Activated CD4-positive, alpha-beta T cell treated with anti-CD3 and anti-CD28 coated beads, Interleukin-2, amount 50 U/mL, for 1 hour (primary cell): ENCODE data around the gene TFPI.
"Not testable (repeated sequence)": the region's sequence is repeated elsewhere in the genome, so short reads cannot be mapped to it uniquely, and the experiment has no call there.

Experiments used
- DNase-seq: peaks from one replicate; pipeline ENCODE4 v3.0.0-alpha.2; 2020

Gene TFPI

GRCh38 chr2:187527262-187527661 lies 27.0 kb downstream of the TFPI start:
- no peak for DNase-seq

DNA sequence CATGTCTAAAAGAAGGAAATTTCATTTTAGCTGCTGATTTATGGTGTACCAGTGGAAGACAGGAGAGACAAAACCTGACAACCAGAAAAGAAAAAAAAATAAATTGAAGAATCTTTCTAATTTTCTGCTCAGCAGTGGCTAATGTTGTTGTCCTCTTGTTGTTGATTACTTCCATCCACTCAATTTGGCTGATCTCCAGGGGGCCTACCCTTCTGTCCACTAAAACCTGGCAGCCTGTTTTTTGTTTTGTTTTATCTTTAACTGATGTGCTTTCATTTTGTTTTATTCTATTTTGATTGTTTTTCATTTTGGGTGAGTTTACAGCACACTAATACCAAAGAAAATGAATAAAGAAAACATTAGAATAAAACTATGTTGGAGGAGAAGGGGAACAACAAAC lies 27.4 kb downstream of the TFPI start:
- DNase-seq, result no peak

DNA sequence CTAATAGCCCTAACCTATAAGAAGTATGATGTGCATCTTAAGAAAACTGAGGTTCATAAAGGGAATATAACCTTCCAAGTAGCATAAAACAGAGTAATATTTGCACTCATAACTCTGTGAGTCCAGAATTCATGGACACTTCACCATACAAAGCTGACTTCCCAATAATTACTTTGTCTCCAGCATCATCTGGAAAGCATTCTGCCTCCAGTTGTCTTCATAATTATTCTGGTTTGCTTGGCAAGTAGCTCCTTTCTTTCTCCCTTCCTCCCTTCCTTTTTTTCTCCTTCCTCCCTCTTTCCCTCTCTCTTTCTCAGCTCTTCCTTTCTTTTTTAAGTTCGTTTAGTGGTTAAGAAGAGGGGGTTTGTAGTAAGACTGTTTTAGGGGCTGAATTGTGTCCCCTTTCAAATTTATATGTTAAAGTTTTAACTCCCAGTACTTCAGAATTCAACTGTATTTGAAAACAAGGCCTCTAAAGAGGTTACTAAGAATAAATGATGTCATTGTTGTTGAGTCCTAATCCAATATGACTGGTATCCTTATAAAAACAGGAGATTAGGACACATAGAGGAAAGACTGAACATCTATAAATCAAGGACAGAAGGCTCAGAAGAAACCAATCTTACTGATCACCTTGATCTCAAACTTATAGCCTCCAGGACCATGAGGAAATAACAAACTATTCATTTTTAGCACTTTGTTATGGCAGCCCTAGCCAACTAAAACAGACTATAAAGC lies 28.9 kb downstream of the TFPI start:
- DNase-seq, result no peak

DNA sequence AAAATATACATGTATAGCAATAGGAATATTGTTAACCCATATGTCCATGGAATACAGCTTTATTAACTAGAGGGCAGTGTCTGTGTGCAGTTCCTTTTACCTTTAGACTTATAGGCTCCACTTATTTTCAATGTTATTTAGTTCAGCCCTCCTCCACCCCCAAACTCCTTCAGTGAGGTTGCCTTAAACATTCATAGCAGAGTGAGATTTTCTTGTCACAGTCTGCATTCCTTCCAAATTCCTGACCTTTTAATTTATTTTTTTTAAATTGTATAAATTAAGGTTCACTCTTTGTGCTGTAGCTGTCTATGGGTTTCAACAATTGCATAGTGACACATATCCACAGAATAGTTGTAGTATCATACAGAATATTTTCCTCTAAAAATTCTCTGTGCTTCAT lies 30.9 kb downstream of the TFPI start:
- no peak for DNase-seq

- no peak for DNase-seq
Measured at GRCh38 chr2:187520121-187520624, 34.1 kb downstream of the TFPI start.

DNA sequence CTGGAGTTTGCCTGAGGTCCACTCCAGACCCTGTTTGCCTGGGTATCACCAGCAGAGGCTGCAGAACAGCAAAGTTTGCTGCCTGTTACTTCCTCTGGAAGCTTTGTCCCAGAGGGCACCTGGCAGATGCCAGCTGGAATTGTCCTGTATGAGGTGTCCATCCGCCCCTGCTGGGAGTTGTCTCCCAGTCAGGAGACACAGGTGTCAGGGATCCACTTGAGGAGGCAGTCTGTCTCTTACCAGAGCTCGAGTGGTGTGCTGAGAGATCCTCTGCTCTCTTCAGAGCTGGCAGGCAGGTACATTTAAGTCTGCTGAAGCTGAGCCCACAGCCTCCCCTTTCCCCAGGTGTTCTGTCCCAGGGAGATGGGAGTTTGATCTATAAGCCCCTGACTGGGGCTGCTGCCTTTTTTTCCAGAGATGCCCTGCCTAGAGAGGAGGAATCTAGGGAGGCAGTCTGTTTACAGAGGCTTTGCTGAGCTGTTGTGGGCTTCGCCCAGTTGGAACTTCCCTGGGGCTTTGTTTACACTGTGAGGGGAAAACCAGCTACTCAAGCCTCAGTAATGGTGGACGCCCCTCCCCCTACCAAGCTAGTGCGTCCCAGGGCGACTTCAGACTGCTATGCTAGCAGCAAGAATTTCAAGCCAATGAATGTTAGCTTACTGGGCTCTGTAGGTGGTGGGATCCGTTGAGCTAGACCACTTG lies 34.7 kb downstream of the TFPI start:
- no peak for DNase-seq

GRCh38 chr2:187517750-187518361 lies 36.4 kb downstream of the TFPI start:
- not testable (repeated sequence) for DNase-seq

DNA sequence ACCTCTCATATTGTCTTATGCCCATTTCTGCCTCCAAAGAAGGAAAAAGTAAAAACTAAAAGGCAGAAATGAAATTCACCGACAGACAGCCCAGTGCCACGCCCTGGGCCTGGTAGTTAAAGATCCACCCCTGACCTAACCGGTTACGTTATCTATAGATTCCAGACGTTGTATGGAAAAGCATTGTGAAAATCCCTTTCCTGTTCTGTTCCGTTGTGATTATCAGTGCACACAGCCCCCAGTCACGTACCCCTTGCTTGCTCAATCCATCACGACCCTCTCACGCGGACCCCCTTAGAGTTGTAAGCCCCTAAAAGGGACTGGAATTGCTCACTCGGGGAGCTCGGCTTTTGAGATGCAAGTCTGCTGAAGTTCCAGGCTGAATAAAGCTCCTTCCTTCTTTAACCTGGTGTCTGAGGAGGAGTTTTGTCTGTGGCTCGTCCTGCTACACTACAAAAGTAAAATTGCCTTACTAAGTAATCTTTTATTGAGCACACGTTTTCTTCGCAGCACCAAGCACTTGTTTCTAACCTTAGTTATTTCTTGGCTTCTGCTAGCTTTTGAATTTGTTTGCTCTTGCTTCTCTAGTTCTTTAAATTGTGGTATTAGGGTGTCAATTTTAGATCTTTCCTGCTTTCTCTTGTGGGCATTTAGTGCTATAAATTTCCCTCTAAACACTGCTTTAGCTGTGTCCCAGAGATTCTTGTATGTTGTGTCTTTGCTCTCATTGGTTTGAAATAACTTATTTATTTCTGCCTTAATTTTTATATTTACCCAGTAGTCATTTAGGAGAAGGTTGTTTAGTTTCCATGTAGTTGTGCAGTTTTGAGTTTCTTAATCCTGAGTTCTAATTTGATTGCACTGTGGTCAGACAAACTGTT lies 37.4 kb downstream of the TFPI start:
- not testable (repeated sequence) for DNase-seq

GRCh38 chr2:187514930-187515329 lies 39.3 kb downstream of the TFPI start:
- no peak for DNase-seq

GRCh38 chr2:187514235-187514829 lies 39.9 kb downstream of the TFPI start:
- not testable (repeated sequence) for DNase-seq

DNA sequence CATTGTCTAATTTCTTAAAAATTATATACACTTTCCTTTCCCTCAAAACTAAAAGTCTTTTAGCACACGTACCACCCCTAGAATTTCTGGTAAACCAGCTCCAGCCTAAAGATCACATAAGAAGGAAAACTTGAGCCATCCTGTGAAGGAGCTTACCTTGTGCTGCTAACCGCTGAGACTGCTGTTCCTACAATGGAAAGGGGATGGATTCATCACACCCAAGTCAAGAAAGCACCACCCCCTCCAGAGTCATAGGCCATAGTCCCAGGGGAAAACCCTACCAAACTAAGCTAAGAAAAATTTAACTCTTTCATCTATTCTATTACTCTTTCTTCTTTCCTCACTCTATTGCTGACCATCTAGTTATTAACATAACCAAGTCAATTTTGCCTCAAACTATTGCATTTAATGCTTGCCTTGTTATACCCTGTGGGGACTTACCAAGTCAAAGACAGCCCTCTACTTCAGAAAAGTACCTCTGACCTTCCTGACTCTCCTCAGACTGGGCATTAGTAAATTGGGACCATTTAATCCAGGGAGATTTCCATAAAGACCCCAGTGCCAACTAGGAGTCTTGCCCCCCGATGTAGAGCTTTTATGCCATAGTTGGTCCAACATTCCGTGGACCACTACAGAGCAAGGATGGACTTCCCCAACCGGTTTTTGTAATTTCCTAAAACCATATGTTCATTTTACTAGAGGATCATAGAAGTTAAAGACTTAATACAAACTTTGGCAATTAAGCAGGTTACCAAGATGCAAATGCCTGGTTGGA lies 40.6 kb downstream of the TFPI start:
- not testable (repeated sequence) for DNase-seq

GRCh38 chr2:187511356-187512315 lies 42.6 kb downstream of the TFPI start:
- no peak for DNase-seq

DNA sequence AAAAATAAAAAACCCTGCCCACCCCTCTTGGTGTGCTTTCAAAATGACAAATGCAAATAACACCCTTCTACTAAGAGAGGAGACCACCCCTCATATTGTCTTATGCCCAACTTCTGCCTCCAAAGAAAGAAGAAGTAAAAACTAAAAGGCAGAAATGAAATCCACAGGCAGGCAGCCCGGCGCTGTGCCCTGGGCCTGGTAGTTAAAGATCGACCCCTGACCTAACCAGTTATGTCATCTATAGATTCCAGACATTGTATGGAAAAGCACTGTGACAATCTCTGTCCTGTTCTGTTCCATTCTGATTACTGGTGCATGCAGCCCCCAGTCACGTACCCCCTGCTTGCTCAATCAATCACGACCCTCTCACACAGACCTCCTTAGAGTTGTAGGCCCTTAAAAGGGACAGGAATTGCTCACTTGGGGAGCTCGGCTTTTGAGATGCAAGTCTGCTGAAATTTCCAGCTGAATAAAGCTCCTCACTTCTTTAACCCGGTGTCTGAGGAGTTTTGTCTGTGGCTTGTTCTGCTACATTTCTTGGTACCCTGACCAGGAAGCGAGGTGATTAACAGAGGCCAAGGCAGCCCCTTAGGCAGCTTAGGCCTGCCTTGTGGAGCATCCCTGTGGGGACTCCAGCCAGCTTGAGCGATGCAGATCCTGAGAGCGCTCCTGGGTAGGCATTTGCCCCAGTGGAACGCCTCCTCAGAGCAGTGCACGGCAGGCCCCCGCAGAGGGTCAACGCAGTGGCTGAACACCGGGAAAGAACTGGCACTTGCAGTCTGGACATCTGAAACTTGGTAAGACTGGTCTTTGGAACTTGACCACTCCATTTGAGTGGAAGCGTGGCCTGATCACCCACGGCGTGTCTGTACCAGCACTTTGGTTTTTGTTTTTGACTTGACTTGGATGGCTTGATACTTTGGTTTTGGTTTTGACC lies 43.5 kb downstream of the TFPI start:
- DNase-seq, result not testable (repeated sequence)

- DNase-seq, result no peak
Measured at GRCh38 chr2:187509667-187510417, 44.4 kb downstream of the TFPI start.

- DNase-seq, result no peak
Measured at GRCh38 chr2:187506416-187506815, 47.8 kb downstream of the TFPI start.

GRCh38 chr2:187505065-187505672 lies 49.1 kb downstream of the TFPI start:
- no peak for DNase-seq

GRCh38 chr2:187504312-187504921 lies 49.8 kb downstream of the TFPI start:
- no peak for DNase-seq
